ENCODE measurements around the gene DEPDC4.

DNA sequence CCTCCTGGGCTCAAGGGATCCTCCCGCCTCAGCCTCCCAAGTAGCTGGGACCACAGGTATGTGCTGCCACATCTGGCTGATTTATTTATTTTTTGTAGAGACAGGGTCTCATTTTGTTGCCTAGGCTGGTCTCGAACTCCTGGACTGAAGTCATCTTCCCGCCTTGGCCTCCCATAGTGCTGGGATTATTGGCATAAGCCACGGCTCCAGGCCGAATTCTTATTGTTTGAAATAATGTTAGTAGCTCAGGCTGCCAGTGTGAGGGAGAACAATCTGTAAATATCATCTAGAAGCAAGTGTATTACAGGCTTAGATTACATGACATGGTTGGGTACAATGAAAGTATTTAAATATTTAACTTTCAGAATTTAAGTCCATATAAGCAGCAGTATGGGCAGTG lies 58.0 kb downstream of the DEPDC4 start:
- TF ChIP-seq EZH2 (IDR thresholded peaks at IDR 0.05) (no peak), POLR2AphosphoS5 (IDR thresholded peaks at IDR 0.05; ENCODE audit: borderline replicate concordance, low read depth, low read length) (no peak), FOXP2 (optimal IDR thresholded peaks at IDR 0.05; ENCODE audit: control extremely low read depth, extremely low read length, insufficient read depth) (no peak)

Data from SK-N-MC (cell line).